ENCODE data around the gene ABLIM2.
A peak's percentile ranks its signal among the peaks of the same experiment; 100 is the strongest.

The ABLIM2 gene

GRCh38 chr4:7988437-7988836 is 170.2 kb downstream of the ABLIM2 start:
- TF ChIP-seq, protein P1, sequence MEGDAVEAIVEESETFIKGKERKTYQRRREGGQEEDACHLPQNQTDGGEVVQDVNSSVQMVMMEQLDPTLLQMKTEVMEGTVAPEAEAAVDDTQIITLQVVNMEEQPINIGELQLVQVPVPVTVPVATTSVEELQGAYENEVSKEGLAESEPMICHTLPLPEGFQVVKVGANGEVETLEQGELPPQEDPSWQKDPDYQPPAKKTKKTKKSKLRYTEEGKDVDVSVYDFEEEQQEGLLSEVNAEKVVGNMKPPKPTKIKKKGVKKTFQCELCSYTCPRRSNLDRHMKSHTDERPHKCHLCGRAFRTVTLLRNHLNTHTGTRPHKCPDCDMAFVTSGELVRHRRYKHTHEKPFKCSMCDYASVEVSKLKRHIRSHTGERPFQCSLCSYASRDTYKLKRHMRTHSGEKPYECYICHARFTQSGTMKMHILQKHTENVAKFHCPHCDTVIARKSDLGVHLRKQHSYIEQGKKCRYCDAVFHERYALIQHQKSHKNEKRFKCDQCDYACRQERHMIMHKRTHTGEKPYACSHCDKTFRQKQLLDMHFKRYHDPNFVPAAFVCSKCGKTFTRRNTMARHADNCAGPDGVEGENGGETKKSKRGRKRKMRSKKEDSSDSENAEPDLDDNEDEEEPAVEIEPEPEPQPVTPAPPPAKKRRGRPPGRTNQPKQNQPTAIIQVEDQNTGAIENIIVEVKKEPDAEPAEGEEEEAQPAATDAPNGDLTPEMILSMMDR (conservative IDR thresholded peaks at IDR 0.05; ENCODE audit: control insufficient read depth, insufficient read depth, low read depth, low read length), result no peak
- peak; percentile 53 for DNase-seq (ENCODE audit: low read depth)
- no peak overlapping the region for H3K4me3 ChIP-seq (ENCODE audit: control insufficient read depth, low read depth, low read length)

GRCh38 chr4:7987148-7987989 is 171.2 kb downstream of the ABLIM2 start:
- peak; percentile 73 for DNase-seq (ENCODE audit: low read depth)
- TF ChIP-seq, protein P1 (conservative IDR thresholded peaks at IDR 0.05; ENCODE audit: control insufficient read depth, insufficient read depth, low read depth, low read length), result peak; percentile 90
- H3K4me3 ChIP-seq (ENCODE audit: control insufficient read depth, low read depth, low read length), result no peak overlapping the region

DNA sequence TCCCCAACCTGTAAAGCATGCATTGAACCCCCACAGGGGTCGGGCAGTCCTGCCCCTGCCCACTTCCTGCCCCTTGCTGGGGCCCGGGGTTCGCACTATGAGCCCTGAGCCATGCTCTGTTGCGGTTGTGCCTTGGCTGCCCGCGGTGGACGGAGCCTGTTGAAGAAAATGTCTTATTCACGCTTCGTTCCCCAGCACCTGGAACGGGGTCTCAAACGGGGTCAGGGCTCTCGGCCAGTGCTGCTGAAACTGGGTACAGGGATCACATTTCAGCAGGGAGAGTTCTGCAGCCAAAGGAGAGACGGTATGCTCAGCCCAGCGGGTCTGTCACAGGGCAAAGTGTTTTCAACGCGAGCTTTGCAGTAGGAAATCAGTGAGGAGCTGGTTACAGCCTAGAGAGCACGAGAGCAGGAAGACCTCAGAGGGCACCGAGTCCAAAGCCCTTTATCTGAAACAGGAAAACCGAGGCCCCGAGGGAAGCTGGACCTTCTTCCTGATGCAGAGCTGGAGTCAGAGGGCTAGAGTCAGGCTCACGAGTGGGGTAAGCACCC is 172.6 kb downstream of the ABLIM2 start:
- peak; percentile 33 for DNase-seq (ENCODE audit: low read depth)
- no peak overlapping the region for H3K4me3 ChIP-seq (ENCODE audit: control insufficient read depth, low read depth, low read length)
- TF ChIP-seq, protein P1 (conservative IDR thresholded peaks at IDR 0.05; ENCODE audit: control insufficient read depth, insufficient read depth, low read depth, low read length), result no peak

DNA sequence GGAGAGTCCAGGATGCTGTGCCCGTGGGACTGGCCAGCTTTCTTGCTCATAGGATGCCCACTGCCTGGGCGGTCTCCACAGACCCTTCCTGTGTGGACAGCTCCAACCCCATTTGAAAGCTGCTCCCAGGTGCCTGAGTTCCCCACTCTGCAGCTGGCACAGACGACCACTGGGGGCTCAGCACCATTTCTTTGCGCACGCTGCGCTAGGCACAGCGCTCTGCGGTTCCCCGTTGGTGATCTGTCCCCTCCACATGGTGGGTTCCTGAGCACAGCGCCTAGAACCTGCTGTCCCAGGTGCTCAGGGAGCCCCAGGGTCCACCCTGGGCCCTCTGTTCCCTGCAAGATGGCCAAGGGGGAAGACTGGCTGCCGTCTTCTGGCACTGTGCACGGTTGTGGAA is 173.5 kb downstream of the ABLIM2 start:
- no peak for DNase-seq (ENCODE audit: low read depth)
- TF ChIP-seq, protein P1 (conservative IDR thresholded peaks at IDR 0.05; ENCODE audit: control insufficient read depth, insufficient read depth, low read depth, low read length), result no peak
- H3K4me3 ChIP-seq (ENCODE audit: control insufficient read depth, low read depth, low read length), result no peak overlapping the region

- TF ChIP-seq, protein P1 (conservative IDR thresholded peaks at IDR 0.05; ENCODE audit: control insufficient read depth, insufficient read depth, low read depth, low read length), result no peak
- no peak overlapping the region for H3K4me3 ChIP-seq (ENCODE audit: control insufficient read depth, low read depth, low read length)
Measured at GRCh38 chr4:7984286-7984925, 174.2 kb downstream of the ABLIM2 start.

GRCh38 chr4:7983296-7983695 is 175.3 kb downstream of the ABLIM2 start:
- H3K4me3 ChIP-seq (ENCODE audit: control insufficient read depth, low read depth, low read length), result no peak overlapping the region
- TF ChIP-seq, protein P1 (conservative IDR thresholded peaks at IDR 0.05; ENCODE audit: control insufficient read depth, insufficient read depth, low read depth, low read length), result no peak

More at GRCh38 chr4:7984286-7984925, 174.2 kb downstream of the ABLIM2 start:
- DNase-seq (ENCODE audit: low read depth), result no peak

More at GRCh38 chr4:7983296-7983695, 175.3 kb downstream of the ABLIM2 start:
- no peak for DNase-seq (ENCODE audit: low read depth)

Measured in fibroblast of mammary gland (primary cell).